Astrocyte of the cerebellum (primary cell): ENCODE data around the gene BATF2.

Experiments
- DNase-seq: peaks from one replicate; pipeline ENCODE4 v3.0.0-alpha.2; 2011; ENCODE audit warnings: low read depth
- H3K4me3 ChIP-seq: 2 replicates; pipeline ENCODE4 v1.5.1; 2011; ENCODE audit warnings: mild to moderate bottlenecking, low read depth, low read length, moderate library complexity
- CTCF ChIP-seq: IDR thresholded peaks from 2 replicates; pipeline ENCODE4 v1.5.1; 2012; ENCODE audit warnings: low read length, low read depth, moderate library complexity, mild to moderate bottlenecking; ENCODE audit errors: missing control alignments
- in situ Hi-C: cut with HindIII; loops from 2 replicates; pipeline ENCODE4 v1.10.0; 2017; ENCODE audit warnings: low sequenced_read_pairs

BATF2 gene

GRCh38 chr11:64959498-64959897, 37.3 kb downstream of the BATF2 start:
- H3K4me3 ChIP-seq = no peak overlapping the region
- no peak for DNase-seq
- in situ Hi-C loops = no loop called here
- no peak for TF ChIP-seq CTCF

GRCh38 chr11:64954201-64954600, 42.6 kb downstream of the BATF2 start:
- TF ChIP-seq CTCF = no peak
- DNase-seq = no peak
- H3K4me3 ChIP-seq = no peak overlapping the region
- in situ Hi-C loops = no loop called here

- no peak overlapping the region for H3K4me3 ChIP-seq
- in situ Hi-C loops = no loop called here
- no peak for DNase-seq
- TF ChIP-seq CTCF = no peak
Measured at GRCh38 chr11:64951529-64951928, 45.2 kb downstream of the BATF2 start.

- no peak overlapping the region for H3K4me3 ChIP-seq
- TF ChIP-seq CTCF = no peak
- in situ Hi-C loops = no loop called here
Measured at GRCh38 chr11:64947208-64947814, 49.5 kb downstream of the BATF2 start.

More at GRCh38 chr11:64947208-64947814, 49.5 kb downstream of the BATF2 start:
- DNase-seq = no peak
